Pons (tissue), 1 donor: ENCODE data around the gene CELSR1.

Experiments
- DNase-seq: peaks from one replicate; pipeline ENCODE4 v3.0.0-alpha.2; 2016; ENCODE audit warnings: low spot score

The CELSR1 gene

GRCh38 chr22:46349681-46350080, 187.7 kb downstream of the CELSR1 start:
- DNase-seq: no peak

GRCh38 chr22:46349238-46349637, 188.2 kb downstream of the CELSR1 start:
- DNase-seq: no peak

GRCh38 chr22:46348099-46348695, 189.2 kb downstream of the CELSR1 start:
- no peak for DNase-seq

GRCh38 chr22:46347646-46348045, 189.8 kb downstream of the CELSR1 start:
- no peak for DNase-seq

GRCh38 chr22:46346680-46347405, 190.6 kb downstream of the CELSR1 start:
- DNase-seq: no peak

GRCh38 chr22:46340676-46341075, 196.7 kb downstream of the CELSR1 start:
- DNase-seq: no peak

GRCh38 chr22:46339956-46340355, 197.5 kb downstream of the CELSR1 start:
- DNase-seq: no peak

- no peak for DNase-seq
Measured at GRCh38 chr22:46338636-46339035, 198.8 kb downstream of the CELSR1 start.

GRCh38 chr22:46337870-46338269, 199.6 kb downstream of the CELSR1 start:
- DNase-seq: no peak

- DNase-seq: peak; percentile 8
Measured at GRCh38 chr22:46336119-46337078, 201.0 kb downstream of the CELSR1 start.

- peak; percentile 67 for DNase-seq
Measured at GRCh38 chr22:46335201-46336118, 202.0 kb downstream of the CELSR1 start, which contains the start of gene TRMU. TSS of gene TRMU (plus strand) at chr22:46335714. CDS start at chr22:46335765, 51 bp downstream.

- no peak for DNase-seq
Measured at GRCh38 chr22:46331496-46331895, 205.9 kb downstream of the CELSR1 start.

GRCh38 chr22:46330426-46330825, 207.0 kb downstream of the CELSR1 start:
- DNase-seq: no peak

GRCh38 chr22:46329616-46330015, 207.8 kb downstream of the CELSR1 start:
- DNase-seq: no peak

GRCh38 chr22:46328797-46329196, 208.6 kb downstream of the CELSR1 start:
- DNase-seq: no peak

GRCh38 chr22:46327691-46328465, 209.5 kb downstream of the CELSR1 start:
- no peak for DNase-seq

GRCh38 chr22:46326066-46326680, 211.2 kb downstream of the CELSR1 start:
- no peak for DNase-seq

- DNase-seq: no peak
Measured at GRCh38 chr22:46323162-46323561, 214.3 kb downstream of the CELSR1 start.

GRCh38 chr22:46322711-46323110, 214.7 kb downstream of the CELSR1 start:
- DNase-seq: no peak

GRCh38 chr22:46320716-46321386, 216.6 kb downstream of the CELSR1 start:
- DNase-seq: no peak
